HepG2 (cell line): ENCODE data around the gene TSN.

ENCODE experiments used
- CEBPB ChIP-seq: IDR thresholded peaks from 2 replicates; pipeline ENCODE4 v1.6.1; 2011; ENCODE audit warnings: low read depth, low read length, improper control_type of control experiment, borderline replicate concordance
- CTCF ChIP-seq: sonication (generic); formaldehyde crosslinking; IDR thresholded peaks from 2 replicates; pipeline ENCODE4 v1.5.0; 2020; ENCODE audit warnings: mild to moderate bottlenecking, missing genetic modification reagents, moderate library complexity
- EZH2 ChIP-seq: conservative IDR thresholded peaks from 2 replicates; pipeline ENCODE4 v1.6.1; 2012; ENCODE audit warnings: mild to moderate bottlenecking, low read depth, low read length, moderate library complexity
- HDAC2 ChIP-seq: sonication (generic); formaldehyde crosslinking; IDR thresholded peaks from 2 replicates; pipeline ENCODE4 v1.4.0; 2020; ENCODE audit warnings: missing genetic modification reagents
- KDM1A ChIP-seq: IDR thresholded peaks from 2 replicates; pipeline ENCODE4 v1.6.1; 2016; ENCODE audit warnings: missing compliant biosample characterization
- MAX ChIP-seq: IDR thresholded peaks from 2 replicates; pipeline ENCODE4 v1.6.1; 2012; ENCODE audit warnings: inconsistent platforms
- REST ChIP-seq, 2 experiments: IDR thresholded peaks; 2 replicates each; pipeline ENCODE4 v1.6.1; 2011 to 2012; ENCODE audit warnings: low read length in 2 of 2, borderline replicate concordance in 1 of 2, low read depth in 1 of 2, mild to moderate bottlenecking in 1 of 2, moderate library complexity in 1 of 2
- RFX5 ChIP-seq: IDR thresholded peaks from 2 replicates; pipeline ENCODE4 v1.6.1; 2011; ENCODE audit warnings: low read depth, low read length, improper control_type of control experiment
- ZNF564 ChIP-seq: sonication (generic); formaldehyde crosslinking; IDR thresholded peaks from 2 replicates; pipeline ENCODE4 v1.8.1; 2023; ENCODE audit warnings: mild to moderate bottlenecking, missing genetic modification reagents
- ZNF768 ChIP-seq: sonication (generic); formaldehyde crosslinking; IDR thresholded peaks from 2 replicates; pipeline ENCODE4 v1.4.0; 2020; ENCODE audit warnings: missing genetic modification reagents

DNA sequence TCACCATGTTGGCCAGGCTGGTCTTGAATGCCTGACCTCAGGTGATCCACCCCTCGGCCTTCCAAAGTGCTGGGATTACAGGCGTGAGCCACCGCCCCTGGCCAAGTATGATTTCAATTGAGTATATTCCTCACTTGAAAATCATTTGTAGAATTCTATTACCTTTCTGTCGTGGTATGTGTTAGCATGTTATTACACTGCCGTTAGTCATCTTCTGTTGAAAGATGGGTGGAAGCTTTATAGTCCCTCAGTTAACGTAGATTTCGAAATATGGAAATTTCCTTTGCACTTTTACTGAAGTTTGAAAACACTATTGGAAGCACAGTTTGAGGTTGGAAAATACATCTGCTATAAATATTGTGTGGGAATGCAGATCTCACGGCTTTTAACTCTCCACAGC is 33.5 kb upstream of the TSN start:
- TF ChIP-seq ZNF564 (CRISPR knock-in tag) (no peak), MAX (no peak), KDM1A (CRISPR knock-in tag) (no peak), RFX5 (no peak), CTCF (no peak), CEBPB (no peak), HDAC2 (no peak), ZNF768 (CRISPR knock-in tag) (no peak), REST (IDR thresholded peaks at IDR 0.05; ENCODE audit: borderline replicate concordance in 1 of 2, low read depth in 1 of 2, low read length in 2 of 2) (no peak), EZH2 (no peak)
